B cell (primary cell): ENCODE results near the gene DHRS1. TPM values are rescaled to one million over a fixed set of nuclear protein-coding genes. Genes with fewer than 3 reads are reported as not detected.
A peak's percentile ranks its signal among the peaks of the same experiment; 100 is the strongest.

Source experiments
- ATAC-seq: fragments of 200-7000 bp; cut with Tn5 transposase; one replicate; pipeline ENCODE4 v1.10.0; 2021; ENCODE audit warnings: low read depth, mild to moderate bottlenecking, moderate number of reproducible peaks, moderate library complexity
- CTCF ChIA-PET: fragments of 350-600 bp; sonication (Branson Sonifier 250); formaldehyde crosslinking; loops from one replicate; lab custom pipeline; 2021; ENCODE audit warnings: antibody characterized with exemption, inconsistent platforms; lab: Charles Lee
- POLR2A ChIA-PET: fragments of 350-600 bp; sonication (Branson Sonifier 250); formaldehyde crosslinking; loops from one replicate; lab custom pipeline; 2021; ENCODE audit warnings: antibody characterized with exemption; lab: Charles Lee
- DNase-seq: peaks from one replicate; pipeline ENCODE4 v3.0.0; 2013
- H2AFZ ChIP-seq: 2 replicates; pipeline ENCODE4 v1.6.1; 2012; ENCODE audit warnings: mild to moderate bottlenecking, low read depth, low read length; ENCODE audit not compliant: insufficient read depth, poor library complexity, severe bottlenecking
- H3K27ac ChIP-seq, 2 donors: 1 replicate in 1 of 2; 2 replicates in 1 of 2; pipeline ENCODE4 v1.5.1; 2012 to 2013; ENCODE audit warnings: low read length in 2 of 2, mild to moderate bottlenecking in 2 of 2, moderate library complexity in 1 of 2
- H3K27me3 ChIP-seq, 4 experiments: fragments of 200-600 bp in 1 of 4; sonication (generic) in 1 of 4; replicated peaks in 1 of 4; 1 replicate in 2 of 4; 2 replicates in 2 of 4; pipeline versions ENCODE4 v1.6.1 to v1.7.0; 2013 to 2016; ENCODE audit warnings: low read length in 3 of 4, mild to moderate bottlenecking in 2 of 4, mixed read lengths in 1 of 4, moderate library complexity in 1 of 4; ENCODE audit not compliant: insufficient read depth in 4 of 4, control insufficient read depth in 3 of 4; ENCODE audit errors: control extremely low read depth in 1 of 4
- H3K36me3 ChIP-seq, 2 experiments: replicated peaks in 1 of 2; 1 replicate in 1 of 2; 2 replicates in 1 of 2; pipeline versions ENCODE4 v1.6.1 to v1.7.1; 2013; ENCODE audit warnings: low read length in 1 of 2; ENCODE audit not compliant: insufficient read depth in 2 of 2, control insufficient read depth in 1 of 2; ENCODE audit errors: control extremely low read depth in 1 of 2, extremely low read depth in 1 of 2
- H3K4me1 ChIP-seq, 2 donors: fragments of 200-600 bp in 1 of 2; sonication (generic) in 1 of 2; 1 replicate in 1 of 2; 2 replicates in 1 of 2; pipeline versions ENCODE4 v1.5.1 to v1.6.1; 2013 to 2017; ENCODE audit warnings: low read length in 2 of 2; ENCODE audit not compliant: control insufficient read depth in 2 of 2, insufficient read depth in 2 of 2
- H3K4me2 ChIP-seq: replicated peaks from 2 replicates; pipeline ENCODE3; 2012; ENCODE audit warnings: mild to moderate bottlenecking, low read depth, low read length; ENCODE audit not compliant: poor library complexity, severe bottlenecking
- H3K4me3 ChIP-seq, 5 experiments: fragments of 200-600 bp in 1 of 5; sonication (generic) in 1 of 5; 1 replicate in 3 of 5; 2 replicates in 2 of 5; pipeline versions ENCODE4 v1.5.1 to v1.7.0; 2011 to 2016; ENCODE audit warnings: low read length in 4 of 5, mild to moderate bottlenecking in 4 of 5, low read depth in 2 of 5, control low read depth in 1 of 5, moderate library complexity in 1 of 5; ENCODE audit not compliant: insufficient read depth in 1 of 5; ENCODE audit errors: control extremely low read depth in 1 of 5, extremely low read depth in 1 of 5
- H3K79me2 ChIP-seq: fragments of 200-600 bp; sonication (generic); one replicate; pipeline ENCODE4 v1.6.0; 2016; ENCODE audit warnings: low read length; ENCODE audit not compliant: control insufficient read depth, insufficient read depth
- H3K9ac ChIP-seq: fragments of 200-600 bp; sonication (generic); 2 replicates; pipeline ENCODE4 v1.6.1; 2017; ENCODE audit warnings: mild to moderate bottlenecking, low read length, moderate library complexity
- H3K9me3 ChIP-seq, 3 donors: one replicate each; pipeline versions ENCODE4 v1.6.1 to v1.7.1; 2013; ENCODE audit warnings: low read length in 2 of 3; ENCODE audit not compliant: control insufficient read depth in 2 of 3, insufficient read depth in 1 of 3; ENCODE audit errors: control extremely low read depth in 1 of 3
- H4K20me1 ChIP-seq: 2 replicates; pipeline ENCODE4 v1.6.0; 2012; ENCODE audit warnings: mild to moderate bottlenecking, low read length; ENCODE audit not compliant: insufficient read depth, control insufficient read depth, poor library complexity, severe bottlenecking
- H3K27ac Mint-ChIP-seq: one replicate; pipeline ENCODE4 v1.8.0; 2021; ENCODE audit warnings: mixed read lengths
- H3K27me3 Mint-ChIP-seq: one replicate; pipeline ENCODE4 v1.8.0; 2021; ENCODE audit warnings: mixed read lengths
- H3K4me1 Mint-ChIP-seq: one replicate; pipeline ENCODE4 v1.8.0; 2021; ENCODE audit warnings: mixed read lengths
- H3K4me3 Mint-ChIP-seq: one replicate; pipeline ENCODE4 v1.8.0; 2021; ENCODE audit warnings: mixed read lengths
- H3K9me3 Mint-ChIP-seq: one replicate; pipeline ENCODE4 v1.8.0; 2022; ENCODE audit warnings: mixed read lengths; ENCODE audit not compliant: insufficient read depth
- CTCF ChIP-seq: fragments of 200-600 bp; IDR thresholded peaks from one replicate; pipeline ENCODE4 v1.8.0; 2022; ENCODE audit warnings: antibody characterized with exemption, mild to moderate bottlenecking
- EZH2 ChIP-seq: IDR thresholded peaks from 2 replicates; pipeline ENCODE4 v1.6.1; 2012; ENCODE audit warnings: borderline replicate concordance, low read depth, mild to moderate bottlenecking, moderate library complexity, low read length; ENCODE audit not compliant: insufficient read depth, poor library complexity, severe bottlenecking
- WGBS: methylation state at CpG from one replicate; pipeline ENCODE4 v1.1.5; 2013; ENCODE audit warnings: missing lambda C conversion rate; ENCODE audit not compliant: insufficient coverage; 5-methylcytosine and 5-hydroxymethylcytosine counted together
- intact Hi-C: fragments of 100-400 bp; cut with micrococcal nuclease; formaldehyde crosslinking; loops from one replicate; pipeline ENCODE4 v1.10.0; 2022
- polyA plus RNA-seq: library from polyadenylated mRNA; depleted of rRNA; stranded (reverse); fragments of >200 nt; gene quantifications from 2 replicates; pipeline ENCODE4 v1.2.3, GENCODE V29; 2012
- total RNA-seq, 2 donors: library from RNA; stranded (reverse); fragments of 120-200 nt in 1 of 2; gene quantifications; 1 replicate in 1 of 2; 2 replicates in 1 of 2; pipeline versions ENCODE4 v1.2.3 to v1.2.4, GENCODE V29; 2013 to 2022

DHRS1 gene
- total and polyA plus RNA-seq, 2 donors (not counting 1 experiment from before 2014, with no cell fraction given): 42.7 to 76.9 TPM

DNA sequence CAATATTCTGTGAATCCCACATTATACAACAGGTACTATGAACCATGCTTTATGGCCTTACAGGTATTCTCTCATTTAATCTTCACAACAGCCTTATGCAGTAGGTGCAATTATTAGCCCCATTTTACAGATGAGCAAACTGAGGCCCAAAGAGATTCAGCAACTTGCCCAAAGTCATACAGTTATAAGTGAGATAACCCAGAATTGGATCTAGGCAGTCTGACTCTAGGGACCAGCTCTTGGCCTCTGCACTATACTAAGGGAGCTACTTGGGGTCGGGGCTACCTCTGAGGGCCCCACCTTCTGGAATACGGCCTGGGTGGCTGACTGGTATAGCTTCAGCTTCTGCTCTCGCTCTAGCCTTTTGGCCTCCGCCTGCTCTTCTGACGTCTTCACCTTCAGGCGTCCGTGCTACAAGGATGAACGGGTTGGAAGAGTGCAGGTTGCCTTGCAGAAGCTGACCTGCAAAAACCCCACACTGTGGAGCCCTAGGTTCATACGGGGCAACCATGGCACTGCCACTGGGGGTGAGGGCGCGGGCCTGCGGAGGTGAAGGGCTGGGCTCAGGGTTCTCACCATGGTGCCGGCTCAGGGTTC, 28.9 kb downstream of the DHRS1 start:
- H3K9me3 ChIP-seq: no peaks in the 10 kb centered on the region
- peaks cover 18% of the 10 kb centered on the region for H3K79me2 ChIP-seq
- H3K27me3 ChIP-seq: no peaks in the 10 kb centered on the region
- peaks cover 0 to 33% of the 10 kb centered on the region in 2 experiments for H3K36me3 ChIP-seq
- peak overlapping the region; percentile 90 to 97 for H3K27ac ChIP-seq
- Mint-ChIP-seq H3K4me1 (peaks cover 47% of the 10 kb centered on the region), H3K9me3 (no peaks in the 10 kb centered on the region), H3K4me3 (peak overlapping the region; percentile 94), H3K27me3 (no peaks in the 10 kb centered on the region), H3K27ac (peak overlapping the region; percentile 94)
- POLR2A ChIA-PET: interaction anchor here (0.6 to 2.9 kb wide), 17 partner anchors 10 to 710 kb away, joined by 3 to 51 read pairs (median 5); partner anchors contain the start of genes CBLN3, DHRS1, EMC9 and IPO4
- WGBS: 21% methylated on average over 10 of the region's 13 CpGs
- peak overlapping the region; percentile 90 for H3K9ac ChIP-seq
- ATAC-seq: no peak
- no peak for DNase-seq
- peak overlapping the region; percentile 79 for H2AFZ ChIP-seq
- peaks cover 32 to 39% of the 10 kb centered on the region in 2 donors for H3K4me1 ChIP-seq
- H4K20me1 ChIP-seq: no peaks in the 10 kb centered on the region
- H3K4me2 ChIP-seq: peak overlapping the region; percentile 86
- no peak for TF ChIP-seq CTCF
- H3K4me3 ChIP-seq: peak overlapping the region; percentile 45 to 96 (median 93)
- CTCF ChIA-PET: interaction anchor here (1.0 to 4.2 kb wide), 22 partner anchors 9 to 178 kb away, joined by 3 to 40 read pairs (median 4); partner anchors contain the start of genes CHMP4A, CIDEB, IRF9 and LTB4R
- intact Hi-C loops: loop anchor here (1.0 to 10.0 kb wide), 12 partner anchors 9 to 161 kb away; partner anchors contain the start of genes CHMP4A, DCAF11, EMC9 and GMPR2

GRCh38 chr14:24269910-24270536, 29.6 kb downstream of the DHRS1 start:
- Mint-ChIP-seq H3K27ac (peak overlapping the region; percentile 37), H3K4me3 (peak overlapping the region; percentile 94), H3K9me3 (no peaks in the 10 kb centered on the region), H3K4me1 (peaks cover 41% of the 10 kb centered on the region), H3K27me3 (no peaks in the 10 kb centered on the region)
- WGBS: 98% methylated on average over 8 of the region's 14 CpGs
- H4K20me1 ChIP-seq: no peaks in the 10 kb centered on the region
- ATAC-seq (no peak), DNase-seq (no peak)
- no peaks in the 10 kb centered on the region for H3K27me3 ChIP-seq
- peaks cover 0 to 35% of the 10 kb centered on the region in 2 experiments for H3K36me3 ChIP-seq
- intact Hi-C loops: loop anchor here (2.0 to 10.0 kb wide), 3 partner anchors 63 to 125 kb away; partner anchors contain the start of genes EMC9, PSME2, RNF31 and TM9SF1
- no peak overlapping the region for H3K4me2 ChIP-seq
- no peaks in the 10 kb centered on the region for H3K9me3 ChIP-seq
- ChIA-PET CTCF (interaction anchor here (1.0 to 4.2 kb wide), 14 partner anchors 10 to 178 kb away, joined by 3 to 40 read pairs (median 8); partner anchors contain the start of genes CHMP4A, CIDEB, IRF9 and LTB4R), POLR2A (interaction anchor here (1.4 to 2.9 kb wide), 4 partner anchors 10 to 160 kb away, joined by 5 to 51 read pairs (median 8); partner anchors contain the start of genes CBLN3, KHNYN and TINF2)
- peaks cover 12% of the 10 kb centered on the region for H3K79me2 ChIP-seq
- H3K27ac ChIP-seq: no peak overlapping the region
- no peak overlapping the region for H3K4me3 ChIP-seq
- H3K9ac ChIP-seq: no peak overlapping the region
- peaks cover 32 to 39% of the 10 kb centered on the region in 2 donors for H3K4me1 ChIP-seq
- TF ChIP-seq EZH2: no peak
- H2AFZ ChIP-seq: no peak overlapping the region
